Lower leg skin (tissue), 4 donors: ENCODE measurements around the gene L3HYPDH. TPM values are rescaled to one million over a fixed set of nuclear protein-coding genes. Genes with fewer than 3 reads are reported as not detected.

Source experiments
- DNase-seq, 2 donors: peaks; one replicate each; pipeline ENCODE4 v3.0.0-alpha.2; 2019; ENCODE audit warnings: low spot score in 2 of 2
- H3K4me3 ChIP-seq: fragments of 200-600 bp; sonication (generic); 2 replicates; pipeline ENCODE4 v1.5.1; 2017; ENCODE audit warnings: mild to moderate bottlenecking, low read depth; ENCODE audit not compliant: poor library complexity, severe bottlenecking
- POLR2A ChIP-seq, 2 donors: fragments of 450-650 bp; IDR thresholded peaks; one replicate each; pipeline ENCODE4 v1.6.1; 2016 to 2017; ENCODE audit warnings: antibody characterized with exemption in 2 of 2, mild to moderate bottlenecking in 1 of 2, moderate library complexity in 1 of 2
- WGBS, 2 donors: methylation state at CpG; one replicate each; pipeline ENCODE4 v1.1.5; 2018; 5-methylcytosine and 5-hydroxymethylcytosine counted together
- intact Hi-C: fragments of 100-400 bp; cut with DNase I; formaldehyde crosslinking; loops from one replicate; pipeline ENCODE4 v1.15.0; 2023; ENCODE audit warnings: low total_unique reads
- total RNA-seq, 4 donors: library from RNA; depleted of rRNA; stranded (reverse); fragments of >200 nt; gene quantifications; one replicate each; pipeline ENCODE4 v1.1.0, GENCODE V29; 2016
- TF ChIP-seq, protein P1 (sequence below), 3 donors: fragments of 450-650 bp; IDR thresholded peaks; one replicate each; pipeline ENCODE4 v1.5.1; 2016; ENCODE audit warnings: antibody characterized with exemption in 3 of 3, mild to moderate bottlenecking in 3 of 3, moderate library complexity in 2 of 3

L3HYPDH gene
- total RNA-seq, 4 donors from 2014 or later, result 7.1 to 28.1 (median 16.8) TPM

DNA sequence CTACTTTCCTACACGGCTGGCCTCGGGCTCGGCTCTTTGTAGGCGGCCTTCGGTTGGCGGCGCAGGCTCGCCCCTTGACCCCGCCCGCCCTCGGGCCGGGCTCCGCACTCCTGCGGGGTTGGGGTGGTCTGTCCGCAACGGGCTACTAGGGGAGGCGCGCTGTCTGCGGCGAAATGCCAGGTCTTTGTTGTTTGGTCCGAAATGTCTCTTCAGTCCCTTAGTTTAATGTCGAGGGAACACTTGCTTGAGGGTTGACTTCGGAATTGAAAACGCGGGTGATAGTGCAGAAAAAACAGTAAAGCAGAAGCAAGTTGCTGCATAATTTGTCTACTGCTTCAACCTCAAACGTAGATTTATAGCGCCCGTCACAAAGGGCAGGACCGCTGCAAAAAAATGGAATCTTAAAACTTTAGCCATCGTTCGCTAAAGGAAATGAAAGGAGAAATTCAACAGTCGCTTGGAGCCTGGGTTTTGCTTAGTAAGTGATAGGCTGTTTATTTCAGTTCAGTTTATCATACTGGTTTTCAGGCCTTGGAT lies 499 bp upstream of the L3HYPDH start:
- 0% methylated on average over 20 to 31 of the region's 32 CpGs for WGBS, 2 donors
- TF ChIP-seq, protein P1, sequence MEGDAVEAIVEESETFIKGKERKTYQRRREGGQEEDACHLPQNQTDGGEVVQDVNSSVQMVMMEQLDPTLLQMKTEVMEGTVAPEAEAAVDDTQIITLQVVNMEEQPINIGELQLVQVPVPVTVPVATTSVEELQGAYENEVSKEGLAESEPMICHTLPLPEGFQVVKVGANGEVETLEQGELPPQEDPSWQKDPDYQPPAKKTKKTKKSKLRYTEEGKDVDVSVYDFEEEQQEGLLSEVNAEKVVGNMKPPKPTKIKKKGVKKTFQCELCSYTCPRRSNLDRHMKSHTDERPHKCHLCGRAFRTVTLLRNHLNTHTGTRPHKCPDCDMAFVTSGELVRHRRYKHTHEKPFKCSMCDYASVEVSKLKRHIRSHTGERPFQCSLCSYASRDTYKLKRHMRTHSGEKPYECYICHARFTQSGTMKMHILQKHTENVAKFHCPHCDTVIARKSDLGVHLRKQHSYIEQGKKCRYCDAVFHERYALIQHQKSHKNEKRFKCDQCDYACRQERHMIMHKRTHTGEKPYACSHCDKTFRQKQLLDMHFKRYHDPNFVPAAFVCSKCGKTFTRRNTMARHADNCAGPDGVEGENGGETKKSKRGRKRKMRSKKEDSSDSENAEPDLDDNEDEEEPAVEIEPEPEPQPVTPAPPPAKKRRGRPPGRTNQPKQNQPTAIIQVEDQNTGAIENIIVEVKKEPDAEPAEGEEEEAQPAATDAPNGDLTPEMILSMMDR (IDR thresholded peaks at IDR 0.05), result no peak
- no peak for TF ChIP-seq POLR2A (IDR thresholded peaks at IDR 0.05)
- DNase-seq, result no peak
- intact Hi-C loops, result no loop called here
- peak overlapping the region; percentile 88 for H3K4me3 ChIP-seq

DNA sequence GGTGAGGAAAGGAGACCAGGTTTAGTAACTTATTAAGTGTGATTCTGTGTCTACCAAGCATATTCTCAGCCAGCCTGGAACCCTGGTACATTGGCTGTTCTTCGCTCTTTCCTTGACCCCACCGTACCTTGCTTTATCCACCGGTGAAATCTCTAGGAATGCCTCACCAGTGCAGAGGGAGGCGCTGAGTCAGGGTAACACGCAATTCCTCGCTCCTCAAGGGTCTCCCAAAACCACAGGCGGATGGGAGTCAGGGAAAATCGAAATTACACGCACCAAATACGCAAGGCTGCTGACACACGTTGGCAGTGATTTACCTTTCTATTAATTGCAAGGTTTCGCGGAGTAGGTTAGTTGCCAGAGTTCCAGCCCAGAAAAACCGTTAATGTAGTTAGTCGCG lies 845 bp downstream of the L3HYPDH start:
- intact Hi-C loops, result no loop called here
- TF ChIP-seq POLR2A (IDR thresholded peaks at IDR 0.05), result no peak
- TF ChIP-seq, protein P1 (IDR thresholded peaks at IDR 0.05), result no peak
- DNase-seq, result no peak
- peak overlapping the region; percentile 88 for H3K4me3 ChIP-seq
- WGBS, 2 donors, result 3 to 4% methylated on average over 11 to 16 of the region's 16 CpGs

DNA sequence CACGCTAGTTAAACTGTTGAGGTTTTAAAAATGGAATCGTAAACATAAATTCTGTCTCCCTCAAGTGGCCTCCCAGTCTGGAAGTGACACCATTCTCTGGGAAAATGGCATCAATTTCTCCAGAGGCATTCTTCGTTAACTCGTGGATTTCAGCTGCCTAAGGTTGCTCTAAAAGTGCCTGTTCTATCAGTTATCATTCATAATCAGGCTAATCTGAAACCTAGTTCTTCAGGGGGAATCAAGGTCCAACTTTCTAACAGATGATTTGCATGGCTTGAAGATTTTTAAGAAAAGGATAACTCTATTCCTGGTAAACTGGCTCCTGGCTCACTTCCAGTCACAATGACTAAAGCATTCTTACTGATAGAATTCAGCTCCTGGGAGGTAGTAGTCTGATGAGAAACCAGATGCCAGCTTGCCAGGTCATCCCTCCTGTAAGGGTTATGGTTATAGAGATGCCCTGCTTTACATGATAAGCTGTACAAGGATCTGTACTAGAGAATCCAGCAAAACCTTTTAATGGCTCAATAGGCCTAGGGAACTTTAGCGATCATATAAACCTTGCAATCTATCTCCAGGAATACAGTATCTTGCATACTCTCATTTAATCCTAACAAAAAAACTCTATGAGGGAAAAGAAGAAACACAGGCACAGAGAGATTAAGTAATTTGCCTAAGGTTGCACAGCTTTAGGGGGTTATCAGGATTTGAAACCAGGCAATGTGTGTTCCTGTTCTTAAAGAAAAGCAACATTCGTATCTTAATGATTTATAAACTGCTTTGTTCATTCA lies 1.5 kb downstream of the L3HYPDH start:
- no peak for DNase-seq
- no peak overlapping the region for H3K4me3 ChIP-seq
- TF ChIP-seq POLR2A (IDR thresholded peaks at IDR 0.05), result no peak
- TF ChIP-seq, protein P1 (IDR thresholded peaks at IDR 0.05), result no peak
- WGBS, 2 donors, result 27 to 30% methylated on average over 6 of the region's 6 CpGs
- intact Hi-C loops, result no loop called here

DNA sequence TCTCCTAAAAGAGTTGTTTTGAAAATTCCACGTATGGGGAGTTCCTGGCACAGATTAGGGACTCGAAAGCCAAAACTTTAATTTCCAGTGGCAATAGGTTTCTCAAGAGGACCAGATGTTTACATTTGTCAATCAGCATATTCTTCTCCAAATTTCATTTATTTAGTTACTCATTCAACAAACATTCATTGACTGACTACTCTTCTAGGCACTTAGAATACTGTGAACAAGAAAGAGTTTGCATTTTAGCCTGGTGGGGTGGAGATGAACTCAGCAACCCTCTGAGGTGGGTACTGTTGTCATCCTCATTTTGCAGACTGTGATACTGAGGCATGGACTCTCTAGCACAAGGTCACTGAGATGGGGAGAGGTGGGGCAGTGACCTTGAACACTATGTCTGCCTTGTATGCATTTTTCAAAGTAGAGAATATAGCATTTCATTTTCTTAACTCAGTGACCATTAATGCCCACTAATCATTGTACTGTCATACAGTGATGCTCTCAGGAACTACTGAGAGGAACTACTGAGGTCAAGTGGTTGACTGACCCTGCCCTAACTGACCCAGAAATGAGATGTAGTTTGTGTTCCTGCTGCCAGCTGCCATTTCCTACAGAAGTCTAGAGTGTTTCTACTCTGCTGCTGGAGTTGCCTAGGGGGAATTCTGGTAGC lies 2.2 kb downstream of the L3HYPDH start:
- H3K4me3 ChIP-seq, result no peak overlapping the region
- intact Hi-C loops, result no loop called here
- no peak for DNase-seq
- TF ChIP-seq, protein P1 (IDR thresholded peaks at IDR 0.05), result no peak
- no peak for TF ChIP-seq POLR2A (IDR thresholded peaks at IDR 0.05)
- WGBS, 2 donors, result 42 to 48% methylated on average over 2 of the region's 2 CpGs

DNA sequence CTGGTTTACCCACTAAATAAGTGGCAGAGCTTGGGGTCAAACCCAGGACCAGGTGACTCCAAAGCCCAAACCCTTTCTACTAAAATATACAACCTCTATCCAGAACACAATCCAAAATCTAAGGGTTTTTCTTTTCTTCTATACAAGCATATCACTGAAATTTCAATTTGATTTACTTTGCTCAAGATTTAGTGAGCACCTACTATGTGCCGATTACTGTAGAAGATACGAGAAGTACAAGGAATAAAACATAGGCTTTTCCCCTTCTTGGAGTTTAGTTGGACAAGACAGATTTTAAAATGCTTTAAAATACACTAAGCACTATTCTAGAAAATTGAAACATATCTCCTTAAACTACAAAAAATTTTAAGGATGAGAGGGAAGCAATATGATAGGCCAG lies 2.8 kb downstream of the L3HYPDH start:
- TF ChIP-seq, protein P1 (IDR thresholded peaks at IDR 0.05), result no peak
- no peak for TF ChIP-seq POLR2A (IDR thresholded peaks at IDR 0.05)
- intact Hi-C loops, result no loop called here
- WGBS, 2 donors, result 95% methylated on average over 2 of the region's 2 CpGs
- no peak for DNase-seq
- H3K4me3 ChIP-seq, result no peak overlapping the region
